ENCODE data around the gene COL23A1. TPM values are rescaled to one million over a fixed set of nuclear protein-coding genes. Genes with fewer than 3 reads are reported as not detected.

The COL23A1 gene
- total and polyA plus RNA-seq, 2 of the 8 experiments (the other 6 are each of a cell fraction or from before 2014, with no cell fraction given), result 3.1 to 4.7 TPM

DNA sequence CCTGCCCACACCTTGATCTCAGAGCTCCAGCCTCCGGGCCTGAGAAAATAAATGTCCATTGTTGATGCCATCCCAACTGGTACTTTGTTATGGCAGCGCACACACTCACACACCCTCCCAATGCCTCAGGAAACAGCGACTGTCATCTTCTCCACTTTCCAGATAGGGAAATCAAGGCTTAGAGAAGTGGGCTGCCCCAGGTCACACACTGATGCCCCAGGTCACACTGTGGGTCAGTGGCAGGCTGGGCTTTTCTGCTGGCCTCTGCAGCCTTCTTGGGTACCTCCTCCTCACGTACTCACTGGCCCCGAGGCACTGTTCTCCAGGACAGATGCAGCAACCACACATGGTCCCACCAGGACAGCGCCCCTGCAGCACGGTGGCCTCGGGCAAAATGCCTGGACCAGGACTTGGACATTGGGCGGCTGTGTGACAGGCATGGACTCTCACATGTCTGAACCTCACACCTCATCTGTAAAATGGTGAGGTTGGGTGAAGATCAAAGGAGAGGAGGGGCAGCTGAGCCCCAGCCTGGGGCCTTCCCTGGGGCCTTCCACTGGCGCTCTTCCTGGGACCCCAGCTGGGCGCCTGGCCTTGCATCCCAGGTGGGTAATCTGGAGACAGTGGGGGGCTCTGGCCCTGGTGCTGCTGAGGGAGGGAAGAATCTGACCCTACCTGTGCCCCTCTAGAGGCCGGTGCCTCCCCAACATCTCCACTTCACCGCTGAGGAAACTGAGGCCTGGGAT, 156.0 kb downstream of the COL23A1 start:
- POLR2A ChIA-PET (ENCODE audit: partially characterized antibody), result interaction anchor here (0.6 kb wide), 1 partner anchor 87 kb away, joined by 3 read pairs; no protein-coding TSS in a partner anchor

More for the DNA sequence above, 156.0 kb downstream of the COL23A1 start:
- Histone ChIP-seq H3K79me1 (ENCODE audit: low read depth, low read length) (no peaks in the 10 kb centered on the region), H3K27me3 (replicated peaks in 1 of 4; ENCODE audit: control insufficient read depth in 3 of 4, extremely low read depth in 1 of 4, insufficient read depth in 3 of 4, low read length in 3 of 4) (no peaks in the 10 kb centered on the region), H3K9ac (replicated peaks in 1 of 4; ENCODE audit: extremely low read depth in 1 of 4, low read depth in 3 of 4, low read length in 3 of 4) (no peak overlapping the region), H3K79me2 (ENCODE audit: control insufficient read depth in 1 of 2, insufficient read depth in 2 of 2, low read length in 2 of 2) (no peaks in the 10 kb centered on the region), H2BK20ac (ENCODE audit: low read length) (no peak overlapping the region), H3K23me2 (ENCODE audit: low read depth, low read length) (no peaks in the 10 kb centered on the region), H2BK5ac (ENCODE audit: low read depth, low read length) (no peak overlapping the region), H3K56ac (replicated peaks; ENCODE audit: insufficient read length, low read depth, low read length) (no peak overlapping the region), H2AK5ac (ENCODE audit: low read depth, low read length) (no peak overlapping the region), H3K18ac (ENCODE audit: extremely low read depth, low read length) (no peak overlapping the region), H3K4me2 (ENCODE audit: insufficient read depth in 1 of 2, low read depth in 2 of 2, low read length in 2 of 2) (no peak overlapping the region), H3K9me3 (ENCODE audit: insufficient read depth in 2 of 2, low read depth in 1 of 2, low read length in 1 of 2) (no peaks in the 10 kb centered on the region), H4K8ac (ENCODE audit: extremely low read depth, insufficient read depth, low read length) (peak overlapping the region; percentile 53; the same call in 1 of the 2 replicates), H4K91ac (replicated peaks; ENCODE audit: insufficient read length, low read length) (no peak overlapping the region), H4K5ac (ENCODE audit: insufficient read length, low read depth, low read length) (no peak overlapping the region), H3K4me3 (ENCODE audit: extremely low read depth in 1 of 4, insufficient read depth in 2 of 4, low read depth in 3 of 4, low read length in 4 of 4) (no peak overlapping the region), H2BK15ac (ENCODE audit: low read length) (no peak overlapping the region), H3K23ac (ENCODE audit: insufficient read length) (no peak overlapping the region), H2BK12ac (ENCODE audit: low read depth, low read length) (no peak overlapping the region), H3K14ac (ENCODE audit: insufficient read length) (no peak overlapping the region), H2AFZ (ENCODE audit: low read length) (no peak overlapping the region), H3K27ac (ENCODE audit: low read depth, low read length) (no peak overlapping the region), H4K20me1 (replicated peaks in 1 of 2; ENCODE audit: control insufficient read depth in 1 of 2, insufficient read depth in 2 of 2, low read length in 2 of 2) (no peaks in the 10 kb centered on the region), H2BK120ac (replicated peaks; ENCODE audit: low read depth, low read length) (no peak overlapping the region), H3K36me3 (ENCODE audit: control insufficient read depth in 2 of 4, insufficient read depth in 4 of 4, low read length in 3 of 4) (no peaks in the 10 kb centered on the region), H3K4ac (replicated peaks; ENCODE audit: insufficient read length, low read depth, low read length) (no peak overlapping the region), H3K4me1 (replicated peaks in 1 of 4; ENCODE audit: control insufficient read depth in 3 of 4, insufficient read depth in 4 of 4, low read length in 3 of 4) (peaks cover 0 to 6% (median under 1%) of the 10 kb centered on the region in 4 experiments; a peak in 2 of 7 replicates)
- TF ChIP-seq NANOG (IDR thresholded peaks at IDR 0.05; ENCODE audit: insufficient read depth, low read depth, low read length, poor library complexity, severe bottlenecking) (no peak), EP300 (IDR thresholded peaks at IDR 0.05; ENCODE audit: borderline replicate concordance in 1 of 2, low read depth in 2 of 2, low read length in 2 of 2) (no peak), GABPA (IDR thresholded peaks at IDR 0.05; ENCODE audit: borderline replicate concordance, insufficient read depth, low read length) (no peak)
- TF ChIP-seq, protein P1, sequence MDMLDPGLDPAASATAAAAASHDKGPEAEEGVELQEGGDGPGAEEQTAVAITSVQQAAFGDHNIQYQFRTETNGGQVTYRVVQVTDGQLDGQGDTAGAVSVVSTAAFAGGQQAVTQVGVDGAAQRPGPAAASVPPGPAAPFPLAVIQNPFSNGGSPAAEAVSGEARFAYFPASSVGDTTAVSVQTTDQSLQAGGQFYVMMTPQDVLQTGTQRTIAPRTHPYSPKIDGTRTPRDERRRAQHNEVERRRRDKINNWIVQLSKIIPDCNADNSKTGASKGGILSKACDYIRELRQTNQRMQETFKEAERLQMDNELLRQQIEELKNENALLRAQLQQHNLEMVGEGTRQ (IDR thresholded peaks at IDR 0.05; ENCODE audit: low read length), result no peak
- CTCF ChIA-PET (ENCODE audit: partially characterized antibody), result interaction anchor here (0.8 to 3.7 kb wide), 6 partner anchors 11 to 154 kb away, joined by 3 to 15 read pairs (median 4); no protein-coding TSS in a partner anchor
- DNase-seq (ENCODE audit: low read depth in 1 of 2, low spot score in 2 of 2) (peak in 1 of 2 experiments; percentile 32), FAIRE-seq (no peak)
- WGBS, 2 experiments (ENCODE audit: extremely low coverage in 1 of 2, insufficient coverage in 1 of 2, insufficient read length in 1 of 2, insufficient replicate concordance in 2 of 2, low coverage in 1 of 2, low lambda C conversion rate in 2 of 2, missing lambda C conversion rate in 1 of 2), result 91% methylated on average over 13 of the region's 13 CpGs; no CpG with 5 or more reads in 1 of the 2 experiments

Data from H1 (cell line).